Thyroid gland (tissue), 4 donors: ENCODE measurements around the gene MAPK8. TPM values are rescaled to one million over a fixed set of nuclear protein-coding genes. Genes with fewer than 3 reads are reported as not detected.

ENCODE experiments used
- DNase-seq, 2 donors: peaks; one replicate each; pipeline ENCODE4 v3.0.0-alpha.2; 2019
- H3K27ac ChIP-seq, 3 donors: fragments of 200-600 bp; sonication (generic); 1 replicate in 2 of 3; 2 replicates in 1 of 3; pipeline ENCODE4 v1.5.1; 2016 to 2019; ENCODE audit warnings: mild to moderate bottlenecking in 1 of 3, moderate library complexity in 1 of 3
- H3K27me3 ChIP-seq: fragments of 200-600 bp; sonication (generic); one replicate; pipeline ENCODE4 v1.5.1; 2019
- H3K36me3 ChIP-seq, 2 donors: fragments of 200-600 bp; sonication (generic); one replicate each; pipeline ENCODE4 v1.5.1; 2016 to 2019
- H3K4me1 ChIP-seq, 2 donors: fragments of 200-600 bp; sonication (generic); one replicate each; pipeline ENCODE4 v1.5.1; 2017 to 2019
- H3K4me3 ChIP-seq, 3 donors: fragments of 200-600 bp; sonication (generic); replicated peaks in 1 of 3; 1 replicate in 2 of 3; 2 replicates in 1 of 3; pipeline ENCODE4 v1.5.1; 2016; ENCODE audit warnings: mild to moderate bottlenecking in 1 of 3
- H3K9me3 ChIP-seq: fragments of 200-600 bp; sonication (generic); one replicate; pipeline ENCODE4 v1.5.1; 2017
- CTCF ChIP-seq, 6 experiments: fragments of 200-600 bp in 3 of 6; fragments of 450-650 bp in 3 of 6; sonication (generic) in 3 of 6; IDR thresholded peaks; one replicate each; pipeline ENCODE4 v1.5.1; 2016 to 2019; ENCODE audit warnings: antibody characterized with exemption in 6 of 6, mild to moderate bottlenecking in 2 of 6, inconsistent platforms in 1 of 6, moderate library complexity in 1 of 6
- POLR2A ChIP-seq, 2 donors: fragments of 450-650 bp; IDR thresholded peaks; one replicate each; pipeline ENCODE4 v1.6.1; 2017; ENCODE audit warnings: antibody characterized with exemption in 2 of 2, mild to moderate bottlenecking in 2 of 2, moderate library complexity in 1 of 2
- WGBS, 2 donors: methylation state at CpG; one replicate each; pipeline ENCODE4 v1.1.5; 2017; 5-methylcytosine and 5-hydroxymethylcytosine counted together
- intact Hi-C: fragments of 100-400 bp; cut with DNase I; formaldehyde crosslinking; loops from one replicate; pipeline ENCODE4 v1.15.1; 2023
- total RNA-seq, 4 donors: library from RNA; depleted of rRNA; stranded (reverse); fragments of >200 nt; gene quantifications; one replicate each; pipeline ENCODE4 v1.2.3, GENCODE V29; 2016

MAPK8 gene
- total RNA-seq, 4 donors from 2014 or later, result 76.2 to 165 (median 99.0) TPM

GRCh38 chr10:48369501-48369900, 63.0 kb downstream of the MAPK8 start:
- peak overlapping the region; percentile 28 to 47 (median 45) for H3K27ac ChIP-seq
- DNase-seq, result no peak
- intact Hi-C loops, result no loop called here
- TF ChIP-seq POLR2A (IDR thresholded peaks at IDR 0.05), result no peak
- no peak for TF ChIP-seq CTCF (IDR thresholded peaks at IDR 0.05)
- no peak overlapping the region for H3K4me3 ChIP-seq
- no peaks in the 10 kb centered on the region for H3K9me3 ChIP-seq
- no peaks in the 10 kb centered on the region for H3K36me3 ChIP-seq
- H3K27me3 ChIP-seq, result no peaks in the 10 kb centered on the region
- H3K4me1 ChIP-seq, result peaks cover 36 to 49% of the 10 kb centered on the region in 2 donors

GRCh38 chr10:48377751-48378530, 71.5 kb downstream of the MAPK8 start:
- intact Hi-C loops, result no loop called here
- DNase-seq, result no peak
- no peaks in the 10 kb centered on the region for H3K36me3 ChIP-seq
- peaks cover under 1 to 1% of the 10 kb centered on the region in 2 donors for H3K4me1 ChIP-seq
- WGBS, 2 donors, result 93 to 96% methylated on average over 2 of the region's 2 CpGs
- TF ChIP-seq POLR2A (IDR thresholded peaks at IDR 0.05) (no peak), CTCF (IDR thresholded peaks at IDR 0.05) (no peak)
- H3K4me3 ChIP-seq, result no peak overlapping the region
- no peaks in the 10 kb centered on the region for H3K27me3 ChIP-seq
- no peaks in the 10 kb centered on the region for H3K9me3 ChIP-seq
- peak overlapping the region in 2 of 3 donors; percentile 25 to 67 for H3K27ac ChIP-seq

- 49 to 57% methylated on average over 3 of the region's 3 CpGs for WGBS, 2 donors
- peak; percentile 61 to 63 for DNase-seq
- no peaks in the 10 kb centered on the region for H3K36me3 ChIP-seq
- TF ChIP-seq POLR2A (IDR thresholded peaks at IDR 0.05) (no peak), CTCF (IDR thresholded peaks at IDR 0.05) (no peak)
- H3K27ac ChIP-seq, result peak overlapping the region in 2 of 3 donors; percentile 8 to 25
- H3K9me3 ChIP-seq, result no peaks in the 10 kb centered on the region
- H3K4me1 ChIP-seq, result peaks cover 8% of the 10 kb centered on the region in 2 donors
- H3K4me3 ChIP-seq, result no peak overlapping the region
- no peaks in the 10 kb centered on the region for H3K27me3 ChIP-seq
- intact Hi-C loops, result no loop called here
Measured at GRCh38 chr10:48378675-48379074, 72.2 kb downstream of the MAPK8 start.

- Histone ChIP-seq H3K27me3 (no peaks in the 10 kb centered on the region), H3K4me1 (peaks cover 29 to 33% of the 10 kb centered on the region in 2 donors), H3K27ac (no peak overlapping the region), H3K36me3 (no peaks in the 10 kb centered on the region), H3K9me3 (no peaks in the 10 kb centered on the region), H3K4me3 (no peak overlapping the region)
- intact Hi-C loops, result no loop called here
- DNase-seq, result no peak
- TF ChIP-seq CTCF (IDR thresholded peaks at IDR 0.05) (no peak), POLR2A (IDR thresholded peaks at IDR 0.05) (no peak)
Measured at GRCh38 chr10:48381971-48382370, 75.5 kb downstream of the MAPK8 start.

GRCh38 chr10:48382982-48383381, 76.5 kb downstream of the MAPK8 start:
- intact Hi-C loops, result no loop called here
- Histone ChIP-seq H3K4me3 (no peak overlapping the region), H3K36me3 (no peaks in the 10 kb centered on the region), H3K27me3 (no peaks in the 10 kb centered on the region), H3K27ac (peak overlapping the region; percentile 69 to 74 (median 69)), H3K9me3 (no peaks in the 10 kb centered on the region), H3K4me1 (peaks cover 36 to 37% of the 10 kb centered on the region in 2 donors)
- DNase-seq, result no peak
- TF ChIP-seq CTCF (IDR thresholded peaks at IDR 0.05) (no peak), POLR2A (IDR thresholded peaks at IDR 0.05) (no peak)
